ENCODE data around the gene MRPS27.

DNA sequence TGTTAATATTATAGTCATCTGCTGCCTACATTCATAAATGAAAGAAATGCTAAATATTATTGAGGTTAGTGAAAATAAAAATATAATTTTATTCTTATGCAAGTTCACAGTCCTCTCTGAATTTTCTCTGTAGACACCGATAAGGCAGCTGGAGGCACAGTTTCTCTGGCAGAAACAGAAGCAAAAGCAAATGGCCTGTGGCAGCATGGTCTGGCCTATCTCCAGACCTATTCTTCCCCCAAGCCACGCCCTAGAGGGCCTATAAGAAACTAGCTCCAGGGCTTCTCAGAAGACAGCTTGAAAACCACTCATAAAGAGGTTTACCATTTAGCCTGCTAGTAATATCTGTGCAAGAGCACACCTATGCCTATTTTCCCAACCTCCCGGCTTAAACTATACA lies 28.4 kb downstream of the MRPS27 start:
- TF ChIP-seq, protein P1, sequence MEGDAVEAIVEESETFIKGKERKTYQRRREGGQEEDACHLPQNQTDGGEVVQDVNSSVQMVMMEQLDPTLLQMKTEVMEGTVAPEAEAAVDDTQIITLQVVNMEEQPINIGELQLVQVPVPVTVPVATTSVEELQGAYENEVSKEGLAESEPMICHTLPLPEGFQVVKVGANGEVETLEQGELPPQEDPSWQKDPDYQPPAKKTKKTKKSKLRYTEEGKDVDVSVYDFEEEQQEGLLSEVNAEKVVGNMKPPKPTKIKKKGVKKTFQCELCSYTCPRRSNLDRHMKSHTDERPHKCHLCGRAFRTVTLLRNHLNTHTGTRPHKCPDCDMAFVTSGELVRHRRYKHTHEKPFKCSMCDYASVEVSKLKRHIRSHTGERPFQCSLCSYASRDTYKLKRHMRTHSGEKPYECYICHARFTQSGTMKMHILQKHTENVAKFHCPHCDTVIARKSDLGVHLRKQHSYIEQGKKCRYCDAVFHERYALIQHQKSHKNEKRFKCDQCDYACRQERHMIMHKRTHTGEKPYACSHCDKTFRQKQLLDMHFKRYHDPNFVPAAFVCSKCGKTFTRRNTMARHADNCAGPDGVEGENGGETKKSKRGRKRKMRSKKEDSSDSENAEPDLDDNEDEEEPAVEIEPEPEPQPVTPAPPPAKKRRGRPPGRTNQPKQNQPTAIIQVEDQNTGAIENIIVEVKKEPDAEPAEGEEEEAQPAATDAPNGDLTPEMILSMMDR (conservative IDR thresholded peaks at IDR 0.05 in 1 of 2, IDR thresholded peaks at IDR 0.05 in 1 of 2; ENCODE audit: extremely low read depth in 1 of 2, insufficient read depth in 1 of 2, low read depth in 1 of 2, low read length in 2 of 2) = no peak
- no peak for TF ChIP-seq EZH2 (IDR thresholded peaks at IDR 0.05; ENCODE audit: borderline replicate concordance, low read length)

All from mammary epithelial cell (primary cell).